SK-N-SH treated with all-trans-retinoic acid at 6 μM for 48 hours (cell line): Measurements from ENCODE around the gene KREMEN2.

Experiments
- ATAC-seq: fragments of 200-7000 bp; cut with Tn5 transposase; 3 replicates; pipeline ENCODE4 v1.9.1; 2020; ENCODE audit warnings: mild to moderate bottlenecking, moderate library complexity
- BACH2 ChIP-seq: fragments of 250-450 bp; sonication (Bioruptor Pico); IDR thresholded peaks from 2 replicates; pipeline ENCODE4 v1.9.0; 2021; ENCODE audit warnings: mild to moderate bottlenecking, borderline replicate concordance
- CREB5 ChIP-seq: fragments of 250-450 bp; sonication (Bioruptor Pico); IDR thresholded peaks from 2 replicates; pipeline ENCODE4 v1.5.1; 2020; ENCODE audit warnings: low read depth, mild to moderate bottlenecking, moderate library complexity
- CSDC2 ChIP-seq: fragments of 250-450 bp; sonication (Bioruptor Pico); IDR thresholded peaks from 2 replicates; pipeline ENCODE4 v1.5.0; 2020; ENCODE audit warnings: mild to moderate bottlenecking, moderate library complexity
- ESRRG ChIP-seq: fragments of 250-450 bp; sonication (Bioruptor Pico); IDR thresholded peaks from 2 replicates; pipeline ENCODE4 v1.6.1; 2021; ENCODE audit warnings: mild to moderate bottlenecking
- GLIS3 ChIP-seq: fragments of 250-450 bp; sonication (Bioruptor Pico); IDR thresholded peaks from 2 replicates; pipeline ENCODE4 v1.5.0; 2020; ENCODE audit warnings: mild to moderate bottlenecking, moderate library complexity
- ISL1 ChIP-seq: fragments of 250-450 bp; sonication (Bioruptor Pico); IDR thresholded peaks from 2 replicates; pipeline ENCODE4 v2.1.2; 2022; ENCODE audit warnings: mild to moderate bottlenecking, moderate library complexity
- OSR1 ChIP-seq: fragments of 250-450 bp; sonication (Bioruptor Pico); IDR thresholded peaks from 2 replicates; pipeline ENCODE4 v1.8.0; 2022; ENCODE audit warnings: moderate library complexity, mild to moderate bottlenecking, inconsistent platforms
- PATZ1 ChIP-seq: fragments of 250-450 bp; sonication (Bioruptor Pico); IDR thresholded peaks from 2 replicates; pipeline ENCODE4 v1.8.0; 2020; ENCODE audit warnings: mild to moderate bottlenecking, moderate library complexity, borderline replicate concordance
- RARB ChIP-seq: fragments of 250-450 bp; sonication (Bioruptor Pico); IDR thresholded peaks from 2 replicates; pipeline ENCODE4 v1.8.0; 2021; ENCODE audit warnings: mild to moderate bottlenecking, moderate library complexity
- SNAI2 ChIP-seq: fragments of 250-450 bp; sonication (Bioruptor Pico); IDR thresholded peaks from 2 replicates; pipeline ENCODE4 v1.5.0; 2020; ENCODE audit warnings: mild to moderate bottlenecking, moderate library complexity
- TOX ChIP-seq: fragments of 250-450 bp; sonication (Bioruptor Pico); IDR thresholded peaks from 2 replicates; pipeline ENCODE4 v1.8.0; 2021; ENCODE audit warnings: mild to moderate bottlenecking, moderate library complexity, borderline replicate concordance
- TSHZ2 ChIP-seq: fragments of 250-450 bp; sonication (Bioruptor Pico); IDR thresholded peaks from 2 replicates; pipeline ENCODE4 v1.5.0; 2020; ENCODE audit warnings: mild to moderate bottlenecking, moderate library complexity
- ZFP30 ChIP-seq: fragments of 450-650 bp; formaldehyde crosslinking; IDR thresholded peaks from 2 replicates; pipeline ENCODE4 v1.5.0; 2022; ENCODE audit warnings: mild to moderate bottlenecking, moderate library complexity
- ZNF565 ChIP-seq: fragments of 450-650 bp; formaldehyde crosslinking; conservative IDR thresholded peaks from 2 replicates; pipeline ENCODE4 v1.5.0; 2020; ENCODE audit warnings: low read depth, mild to moderate bottlenecking, moderate library complexity
- ZNF8 ChIP-seq: fragments of 450-650 bp; formaldehyde crosslinking; IDR thresholded peaks from 2 replicates; pipeline ENCODE4 v1.5.0; 2020; ENCODE audit warnings: mild to moderate bottlenecking, moderate library complexity
- TF ChIP-seq, protein P1 (sequence below): fragments of 250-450 bp; sonication (Bioruptor Pico); IDR thresholded peaks from 2 replicates; pipeline ENCODE4 v1.5.1; 2021; ENCODE audit warnings: mild to moderate bottlenecking, moderate library complexity

KREMEN2 gene

DNA sequence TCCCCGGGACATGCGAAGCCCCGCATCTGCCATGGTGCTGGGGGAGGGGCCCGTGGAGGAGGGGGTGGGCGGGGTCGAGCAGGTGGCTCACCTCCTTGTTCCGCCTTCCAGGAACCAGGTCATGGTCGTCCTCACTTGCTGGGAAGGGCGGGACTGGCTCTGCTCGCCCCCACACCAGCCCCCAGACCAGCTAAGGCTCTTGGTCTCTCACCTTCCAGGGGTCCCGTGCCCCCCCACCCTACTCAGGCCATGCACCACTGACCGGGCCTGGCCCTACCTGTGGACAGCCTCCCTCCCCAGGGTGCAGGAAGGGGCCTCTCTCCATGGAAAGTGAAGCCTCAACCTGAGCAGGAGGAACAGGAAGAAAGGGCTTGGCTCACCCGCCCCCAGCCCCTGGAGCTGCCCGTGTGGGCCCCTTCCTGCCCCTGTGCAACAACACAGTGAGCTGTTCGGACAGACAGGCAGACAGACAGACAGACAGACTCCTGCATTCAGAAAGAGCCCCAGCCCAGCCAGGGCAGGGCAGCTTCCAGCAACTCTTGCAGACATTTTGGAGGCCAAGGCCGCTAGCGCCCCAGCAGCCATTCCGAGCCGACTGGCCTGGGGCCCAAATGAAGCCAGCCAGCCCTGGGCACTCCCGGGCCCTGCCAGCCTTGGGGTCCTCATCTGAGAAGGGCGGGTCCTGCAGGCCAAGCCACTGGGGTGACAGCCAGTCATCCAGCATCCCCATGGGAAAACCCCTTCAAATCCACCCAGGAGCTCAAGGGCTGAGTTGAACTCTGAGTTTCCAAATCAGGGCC, 8.1 kb upstream of the KREMEN2 start:
- ATAC-seq, result no peak
- TF ChIP-seq BACH2 (CRISPR knock-in tag), result no peak

GRCh38 chr16:2956579-2956956, 7.5 kb upstream of the KREMEN2 start:
- TF ChIP-seq GLIS3, result no peak
- ATAC-seq, result no peak

GRCh38 chr16:2959206-2959605, 4.9 kb upstream of the KREMEN2 start:
- ATAC-seq, result no peak
- TF ChIP-seq ZNF565 (CRISPR knock-in tag) (no peak), CSDC2 (CRISPR knock-in tag) (no peak), ZNF8 (no peak), TSHZ2 (no peak), CREB5 (CRISPR knock-in tag) (no peak), RARB (no peak)

DNA sequence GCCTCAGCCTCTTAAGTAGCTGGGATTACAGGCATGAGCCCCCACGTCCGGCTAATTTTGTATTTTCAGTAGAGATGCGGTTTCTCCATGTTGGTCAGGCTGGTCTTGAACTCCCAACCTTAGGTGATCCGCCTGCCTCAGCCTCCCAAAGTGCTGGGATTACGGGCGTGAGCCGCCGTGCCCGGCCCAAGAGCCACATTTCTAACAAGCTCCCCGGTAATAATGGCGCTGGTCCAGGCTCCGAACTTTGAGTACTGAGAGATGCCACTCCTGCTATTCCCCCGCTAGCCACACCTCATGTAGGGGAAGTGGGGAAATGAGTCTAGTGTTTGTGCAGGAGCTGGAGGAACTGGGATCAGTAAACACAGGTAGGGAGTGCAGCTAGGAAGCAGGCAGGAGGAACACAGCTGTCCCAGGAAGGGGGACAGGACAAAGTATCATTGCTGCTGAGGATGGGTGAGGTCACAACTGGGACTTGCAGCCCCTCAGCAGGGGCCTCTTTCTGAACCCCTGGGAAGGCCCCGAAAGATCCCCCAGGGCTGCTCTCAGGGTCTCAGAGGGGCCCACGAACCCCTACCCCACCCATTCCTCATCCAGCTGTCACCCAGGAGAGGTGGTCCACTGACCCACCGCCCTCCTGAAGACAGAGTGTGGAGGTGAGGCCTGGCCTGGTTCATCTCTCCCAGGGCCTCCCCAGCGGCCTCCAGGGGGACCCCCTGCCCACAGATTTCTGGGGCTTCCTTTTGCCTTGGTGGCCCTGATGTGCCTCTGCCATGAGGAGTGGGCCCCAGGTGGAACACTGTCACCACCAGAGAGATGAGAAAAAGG, 3.7 kb upstream of the KREMEN2 start:
- ATAC-seq, result no peak
- TF ChIP-seq ZNF8, result no peak
- TF ChIP-seq, protein P1, sequence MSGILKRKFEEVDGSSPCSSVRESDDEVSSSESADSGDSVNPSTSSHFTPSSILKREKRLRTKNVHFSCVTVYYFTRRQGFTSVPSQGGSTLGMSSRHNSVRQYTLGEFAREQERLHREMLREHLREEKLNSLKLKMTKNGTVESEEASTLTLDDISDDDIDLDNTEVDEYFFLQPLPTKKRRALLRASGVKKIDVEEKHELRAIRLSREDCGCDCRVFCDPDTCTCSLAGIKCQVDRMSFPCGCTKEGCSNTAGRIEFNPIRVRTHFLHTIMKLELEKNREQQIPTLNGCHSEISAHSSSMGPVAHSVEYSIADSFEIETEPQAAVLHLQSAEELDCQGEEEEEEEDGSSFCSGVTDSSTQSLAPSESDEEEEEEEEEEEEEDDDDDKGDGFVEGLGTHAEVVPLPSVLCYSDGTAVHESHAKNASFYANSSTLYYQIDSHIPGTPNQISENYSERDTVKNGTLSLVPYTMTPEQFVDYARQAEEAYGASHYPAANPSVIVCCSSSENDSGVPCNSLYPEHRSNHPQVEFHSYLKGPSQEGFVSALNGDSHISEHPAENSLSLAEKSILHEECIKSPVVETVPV (CRISPR knock-in tag), result no peak
- TF ChIP-seq ESRRG, result no peak
- TF ChIP-seq BACH2 (CRISPR knock-in tag), result no peak
- no peak for TF ChIP-seq RARB
- no peak for TF ChIP-seq CREB5 (CRISPR knock-in tag)
- no peak for TF ChIP-seq TOX (CRISPR knock-in tag)
- TF ChIP-seq ZNF565 (CRISPR knock-in tag), result no peak
- TF ChIP-seq SNAI2 (CRISPR knock-in tag), result no peak
- no peak for TF ChIP-seq CSDC2 (CRISPR knock-in tag)
- no peak for TF ChIP-seq ISL1 (CRISPR knock-in tag)
- TF ChIP-seq GLIS3, result no peak
- TF ChIP-seq ZFP30 (CRISPR knock-in tag), result no peak
- TF ChIP-seq OSR1 (CRISPR knock-in tag), result no peak
- no peak for TF ChIP-seq PATZ1 (CRISPR knock-in tag)
- TF ChIP-seq, all 23 proteins: peak for 0
